Activated CD4-positive, alpha-beta T cell treated with anti-CD3 and anti-CD28 coated beads, Interleukin-2, Interleukin-6, amounts not matched to agents 100 ng/mL and 50 ng/mL, durations not matched to agents 16 hours and 8 hours (primary cell): ENCODE data around the gene CD79A.

Experiments used
- DNase-seq: peaks from one replicate; pipeline ENCODE4 v3.0.0-alpha.2; 2020

The CD79A gene

GRCh38 chr19:41920882-41921576 lies 44.0 kb downstream of the CD79A start:
- DNase-seq: no peak

- no peak for DNase-seq
Observed at GRCh38 chr19:41921577-41922576, 44.8 kb downstream of the CD79A start.

- no peak for DNase-seq
Observed at GRCh38 chr19:41922585-41922984, 45.5 kb downstream of the CD79A start.

- DNase-seq: no peak
Observed at GRCh38 chr19:41923045-41923788, 46.1 kb downstream of the CD79A start.

DNA sequence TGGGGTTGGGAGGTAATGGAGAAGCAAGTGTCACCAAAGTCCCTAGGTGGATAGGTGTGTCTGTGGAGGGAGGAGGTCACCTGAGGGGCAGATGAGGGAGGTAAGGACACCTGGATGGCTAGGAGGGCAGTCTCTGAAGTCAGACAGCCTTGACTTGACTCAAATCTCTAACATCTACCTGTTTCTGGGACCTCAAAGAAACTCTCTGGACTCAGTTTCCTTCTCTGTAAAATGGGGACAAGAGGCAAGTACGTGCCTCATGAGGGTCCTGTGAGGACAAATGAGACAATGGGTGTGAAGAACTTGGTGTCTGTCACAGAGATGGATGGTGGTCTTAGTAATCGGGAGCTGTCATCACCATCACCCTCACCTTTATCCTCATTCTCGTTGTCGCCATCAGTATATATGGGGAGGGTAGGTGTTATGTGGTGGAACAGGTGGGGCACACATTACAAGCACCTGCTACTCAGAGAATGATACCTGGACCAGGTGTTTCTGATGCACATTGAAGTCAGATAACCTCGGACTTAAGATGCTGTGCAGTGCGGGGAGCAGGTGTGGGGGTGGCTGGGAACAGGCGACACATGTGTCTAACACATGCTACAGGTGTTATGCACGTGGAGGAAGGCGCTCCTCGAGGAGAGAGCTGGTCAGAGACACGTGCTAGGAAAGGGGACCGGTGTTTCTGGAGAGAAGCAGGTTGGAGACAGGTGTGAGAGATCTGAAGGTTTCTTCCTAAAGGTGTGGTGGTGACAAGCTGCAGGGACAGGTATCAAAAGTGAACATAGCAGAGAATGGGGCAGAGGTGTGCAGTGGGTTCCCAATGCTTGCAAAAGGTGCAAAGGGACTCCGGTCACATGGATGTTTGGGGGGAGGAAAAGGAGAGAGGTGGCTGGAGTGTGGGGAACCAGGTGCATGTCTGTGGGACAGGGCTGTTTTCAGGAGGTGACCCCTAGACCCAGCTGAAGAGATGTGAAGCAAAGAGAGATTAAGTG lies 47.4 kb downstream of the CD79A start:
- DNase-seq: no peak

DNA sequence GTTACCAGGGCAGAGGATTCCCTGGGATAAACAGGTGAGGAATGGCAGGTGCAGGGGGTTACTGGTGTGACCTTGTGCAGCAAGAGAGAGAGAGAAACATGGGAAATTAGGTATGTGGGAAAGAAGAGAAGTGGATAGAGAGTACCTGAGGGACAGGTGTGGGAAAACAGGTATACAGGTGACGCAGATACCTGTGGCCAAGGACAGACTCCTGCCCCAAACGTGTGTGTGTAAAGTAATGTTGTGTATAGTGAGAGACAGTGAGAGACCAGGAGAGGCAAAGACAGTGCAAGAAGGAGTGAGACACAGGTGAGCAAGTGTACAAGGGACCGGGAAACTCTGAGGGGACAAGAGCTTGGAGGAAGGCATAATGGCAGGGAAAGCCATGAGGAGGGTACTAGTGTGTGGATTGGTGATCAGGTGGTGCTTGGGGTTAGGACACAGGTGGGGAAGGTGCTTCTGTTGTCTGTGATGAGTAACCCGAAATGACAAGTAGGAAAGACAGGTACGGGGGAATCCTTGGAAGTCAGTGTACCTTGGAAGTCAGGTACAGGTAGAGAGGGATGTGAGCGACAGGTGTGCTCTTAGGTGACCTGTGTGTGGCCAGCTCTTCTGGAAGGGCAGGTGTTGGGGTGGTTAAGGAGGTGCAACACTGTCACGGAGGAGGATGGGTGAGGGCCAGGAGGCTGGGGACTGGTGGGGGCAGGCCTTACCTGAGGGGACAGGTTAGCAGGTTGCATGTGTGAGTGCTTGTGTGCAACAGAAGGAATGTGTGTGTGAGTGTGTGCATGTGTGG lies 48.3 kb downstream of the CD79A start:
- no peak for DNase-seq

GRCh38 chr19:41926028-41926762 lies 49.1 kb downstream of the CD79A start:
- DNase-seq: no peak

GRCh38 chr19:41926763-41927496 lies 49.9 kb downstream of the CD79A start:
- DNase-seq: no peak

- DNase-seq: peak; percentile 27
Observed at GRCh38 chr19:41927497-41928192, 50.6 kb downstream of the CD79A start.

GRCh38 chr19:41928221-41928683 lies 51.2 kb downstream of the CD79A start, which contains the start of gene ERFL:
TSS of gene ERFL (minus strand) at chr19:41928449. CDS start at chr19:41912919, 15,530 bp downstream.
- peak; percentile 24 for DNase-seq

- peak; percentile 25 for DNase-seq
Observed at GRCh38 chr19:41928754-41929535, 51.9 kb downstream of the CD79A start.

DNA sequence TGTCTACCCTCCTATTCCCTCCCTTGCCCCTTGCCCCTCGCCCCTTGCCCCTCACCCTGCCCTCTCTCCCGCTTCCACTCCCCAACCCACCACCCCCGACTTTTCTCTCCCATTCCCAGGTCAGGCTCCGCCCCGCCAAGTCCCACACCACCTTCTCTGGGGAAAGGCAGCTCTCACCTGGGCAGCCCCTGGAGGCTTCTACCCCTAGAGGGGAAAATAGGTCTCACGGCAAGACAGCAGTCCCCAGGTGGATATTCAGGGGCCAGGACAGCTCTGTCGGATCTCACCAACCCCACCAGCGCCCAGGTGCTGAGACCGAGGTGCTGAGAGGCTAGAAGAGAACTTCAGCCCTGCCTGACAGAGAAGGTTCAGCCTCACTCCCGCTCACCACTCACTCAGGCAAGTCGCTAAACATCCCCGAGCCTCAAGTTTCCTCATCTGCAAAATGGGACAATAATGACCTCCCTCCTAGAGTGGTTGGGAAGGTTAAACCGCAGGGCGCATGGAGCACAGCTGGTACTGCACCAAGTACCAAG lies 52.5 kb downstream of the CD79A start:
- no peak for DNase-seq

DNA sequence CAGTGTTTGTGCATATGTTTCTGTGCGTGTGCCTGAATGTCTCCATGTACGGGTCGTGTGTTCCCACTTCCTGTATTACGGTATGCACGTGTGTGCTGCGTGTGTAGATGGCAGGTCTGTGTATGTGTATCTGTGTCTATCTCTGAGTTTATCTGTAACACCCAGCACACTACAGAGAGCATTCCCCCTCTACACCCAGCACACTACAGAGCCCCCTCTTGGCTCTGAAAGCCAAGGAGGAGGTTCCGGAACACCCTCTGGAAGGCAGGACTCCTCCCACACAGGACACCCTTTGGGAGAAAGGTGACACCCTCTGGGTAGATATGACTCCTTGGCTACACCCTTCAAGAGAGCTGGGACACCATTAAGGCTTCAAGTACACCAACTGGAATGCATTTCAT lies 53.2 kb downstream of the CD79A start:
- DNase-seq: no peak
